Bronchial smooth muscle cell (primary cell): ENCODE results near the gene CAPN12. TPM values are rescaled to one million over a fixed set of nuclear protein-coding genes. Genes with fewer than 3 reads are reported as not detected.

Experiments used
- total RNA-seq: library from RNA; depleted of rRNA; stranded (reverse); fragments of >200 nt; gene quantifications from 2 replicates; pipeline ENCODE4 v1.2.1, GENCODE V29; 2014

Gene CAPN12, protein sequence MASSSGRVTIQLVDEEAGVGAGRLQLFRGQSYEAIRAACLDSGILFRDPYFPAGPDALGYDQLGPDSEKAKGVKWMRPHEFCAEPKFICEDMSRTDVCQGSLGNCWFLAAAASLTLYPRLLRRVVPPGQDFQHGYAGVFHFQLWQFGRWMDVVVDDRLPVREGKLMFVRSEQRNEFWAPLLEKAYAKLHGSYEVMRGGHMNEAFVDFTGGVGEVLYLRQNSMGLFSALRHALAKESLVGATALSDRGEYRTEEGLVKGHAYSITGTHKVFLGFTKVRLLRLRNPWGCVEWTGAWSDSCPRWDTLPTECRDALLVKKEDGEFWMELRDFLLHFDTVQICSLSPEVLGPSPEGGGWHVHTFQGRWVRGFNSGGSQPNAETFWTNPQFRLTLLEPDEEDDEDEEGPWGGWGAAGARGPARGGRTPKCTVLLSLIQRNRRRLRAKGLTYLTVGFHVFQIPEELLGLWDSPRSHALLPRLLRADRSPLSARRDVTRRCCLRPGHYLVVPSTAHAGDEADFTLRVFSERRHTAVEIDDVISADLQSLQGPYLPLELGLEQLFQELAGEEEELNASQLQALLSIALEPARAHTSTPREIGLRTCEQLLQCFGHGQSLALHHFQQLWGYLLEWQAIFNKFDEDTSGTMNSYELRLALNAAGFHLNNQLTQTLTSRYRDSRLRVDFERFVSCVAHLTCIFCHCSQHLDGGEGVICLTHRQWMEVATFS
- total RNA-seq: 0.16 and 0.26 TPM in 2 replicates

DNA sequence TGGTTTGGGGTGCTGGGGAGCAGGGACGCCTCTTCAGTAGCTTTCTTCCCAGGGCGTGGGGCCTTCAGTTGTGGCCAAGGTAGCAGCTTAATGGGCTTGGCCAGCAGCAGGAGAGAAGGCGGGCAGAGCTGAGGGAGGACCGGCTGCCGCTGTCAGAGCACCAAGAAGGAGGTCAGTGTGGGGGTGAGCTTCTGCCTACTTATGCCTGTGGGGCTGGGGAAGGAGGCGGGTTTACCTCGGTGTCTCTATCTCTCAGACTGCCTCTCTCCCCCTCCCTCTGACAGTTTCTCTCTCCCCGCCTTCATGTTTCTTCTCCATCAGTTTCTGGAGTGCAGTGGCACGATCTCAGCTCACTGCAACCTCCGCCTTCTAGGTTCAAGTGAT lies at the start of gene CAPN12:
TSS of gene CAPN12 (minus strand) at position 177 of the 384 bp plus-strand sequence. CDS start 309 bp downstream, outside the sequence.

DNA sequence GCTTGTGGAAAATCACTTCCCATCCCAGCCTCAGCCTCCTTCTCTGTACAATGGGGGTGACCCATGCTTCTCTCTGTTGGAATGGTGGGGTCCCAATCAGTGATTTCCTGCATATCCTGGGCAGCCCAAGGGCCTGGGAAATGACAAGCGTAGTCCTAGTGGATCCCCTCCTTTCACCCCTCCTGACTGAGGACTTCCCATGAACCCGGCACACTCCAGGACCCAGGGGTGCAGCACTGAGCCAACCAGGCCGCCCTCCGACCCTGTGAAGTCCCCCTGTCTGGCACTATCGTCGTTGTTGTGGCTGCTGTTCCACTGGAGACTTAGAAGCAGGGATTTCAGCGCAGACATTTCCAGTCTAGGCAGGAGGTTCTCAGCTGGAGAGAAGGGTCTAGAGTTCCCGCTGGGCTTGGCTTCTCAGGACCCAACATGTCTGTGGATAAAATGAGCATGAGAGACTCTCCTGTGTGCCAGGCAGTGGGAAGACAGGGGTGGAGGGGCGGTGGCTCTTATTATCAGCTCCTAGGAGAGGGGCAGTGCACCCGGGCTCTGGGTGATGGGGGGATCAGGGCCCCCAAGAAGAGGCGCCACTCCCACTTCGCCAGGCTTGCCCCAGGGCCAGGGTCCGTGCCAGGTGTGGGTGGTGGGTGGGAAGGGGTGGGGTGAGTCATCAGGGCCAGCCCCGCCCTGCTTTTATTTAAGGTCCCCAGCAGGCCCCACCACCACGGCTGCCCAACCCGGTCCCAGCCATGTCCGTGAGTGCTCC lies 44.4 kb upstream of the CAPN12 start, which contains the start of gene LGALS7B:
TSS of gene LGALS7B (plus strand) at position 723 of the 766 bp plus-strand sequence. CDS start at position 750, 27 bp downstream.

DNA sequence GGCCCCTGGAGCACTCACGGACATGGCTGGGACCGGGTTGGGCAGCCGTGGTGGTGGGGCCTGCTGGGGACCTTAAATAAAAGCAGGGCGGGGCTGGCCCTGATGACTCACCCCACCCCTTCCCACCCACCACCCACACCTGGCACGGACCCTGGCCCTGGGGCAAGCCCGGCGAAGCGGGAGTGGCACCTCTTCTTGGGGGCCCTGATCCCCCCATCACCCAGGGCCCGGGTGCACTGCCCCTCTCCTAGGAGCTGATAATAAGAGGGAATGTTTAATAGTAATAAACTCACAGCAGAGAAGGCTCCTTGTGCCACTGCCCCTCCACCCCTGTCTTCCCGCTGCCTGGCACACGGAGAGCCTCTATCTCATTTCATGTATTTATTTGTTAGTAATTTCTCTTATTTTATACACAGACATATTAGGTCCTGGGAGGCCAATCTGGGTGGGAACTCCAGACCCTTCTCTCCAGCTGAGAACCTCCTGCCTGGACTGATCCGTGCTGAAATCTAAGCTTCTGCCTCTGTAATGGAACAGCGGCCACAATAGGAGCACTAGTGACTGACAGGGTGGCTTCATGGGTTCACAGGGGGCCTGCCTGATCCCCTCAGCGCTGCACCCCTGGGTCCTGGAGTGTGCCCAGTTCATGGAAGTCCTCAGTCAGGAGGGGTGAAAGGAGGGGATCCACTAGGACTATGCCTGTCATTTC lies 29.3 kb upstream of the CAPN12 start, which contains the start of gene LGALS7:
TSS of gene LGALS7 (minus strand) at position 49 of the 709 bp plus-strand sequence. CDS start at position 24, 25 bp downstream.

Other genes starting within 250 kb of the CAPN12 start
- gene MAP4K1, start 126.5 kb downstream of the CAPN12 start, total RNA-seq: 0.32 TPM in 1 of 2 replicates, not detected in the other
- 254 and 388 TPM in 2 replicates for gene EIF3K, start 125.3 kb downstream of the CAPN12 start, total RNA-seq
- 195 and 200 TPM in 2 replicates for gene ACTN4, start 96.8 kb downstream of the CAPN12 start, total RNA-seq
- gene LGALS7, start 29.0 kb upstream of the CAPN12 start, total RNA-seq: not detected in 2 replicates
- gene LGALS7B, start 44.7 kb upstream of the CAPN12 start, total RNA-seq: 0.95 and 1.9 TPM in 2 replicates
- gene LGALS4, start 68.5 kb upstream of the CAPN12 start, total RNA-seq: 0.09 TPM in 1 of 2 replicates, not detected in the other
- 17.5 and 37.0 TPM in 2 replicates for gene ECH1, start 87.3 kb upstream of the CAPN12 start, total RNA-seq
- gene HNRNPL, start 105.5 kb upstream of the CAPN12 start, total RNA-seq: 117 and 176 TPM in 2 replicates
- 1.7 and 2.3 TPM in 2 replicates for gene RINL, start 133.8 kb upstream of the CAPN12 start, total RNA-seq
- gene SIRT2, start 155.1 kb upstream of the CAPN12 start, total RNA-seq: 66.5 and 68.5 TPM in 2 replicates
- gene NFKBIB, start 155.5 kb upstream of the CAPN12 start, total RNA-seq: 5.9 and 7.4 TPM in 2 replicates
- gene CCER2, start 167.7 kb upstream of the CAPN12 start, total RNA-seq: not detected in 2 replicates
- 10.6 and 11.2 TPM in 2 replicates for gene SARS2, start 186.3 kb upstream of the CAPN12 start, total RNA-seq
- 19.8 and 29.9 TPM in 2 replicates for gene MRPS12, start 186.5 kb upstream of the CAPN12 start, total RNA-seq
- 23.0 and 27.2 TPM in 2 replicates for gene FBXO17, start 231.3 kb upstream of the CAPN12 start, total RNA-seq